IPS DF 6.9 (cell line): Measurements from ENCODE around the gene PTPRN2.

Experiments
- DNase-seq: peaks from one replicate; pipeline ENCODE4 v3.0.0-alpha.2; 2013; ENCODE audit warnings: low read depth, low spot score
- H3K27ac ChIP-seq: one replicate; pipeline ENCODE4 v1.5.1; 2013; ENCODE audit warnings: low read length, control low read depth
- H3K27me3 ChIP-seq: 2 replicates; pipeline ENCODE4 v1.6.1; 2013; ENCODE audit warnings: mild to moderate bottlenecking, low read length; ENCODE audit not compliant: control insufficient read depth, insufficient read depth
- H3K36me3 ChIP-seq: 2 replicates; pipeline ENCODE4 v1.6.1; 2013; ENCODE audit warnings: low read length; ENCODE audit not compliant: control insufficient read depth, insufficient read depth
- H3K4me1 ChIP-seq: 2 replicates; pipeline ENCODE4 v1.6.1; 2013; ENCODE audit warnings: low read length; ENCODE audit not compliant: control insufficient read depth, insufficient read depth
- H3K4me3 ChIP-seq: 2 replicates; pipeline ENCODE4 v1.5.1; 2013; ENCODE audit warnings: mild to moderate bottlenecking, low read length
- H3K9me3 ChIP-seq: 2 replicates; pipeline ENCODE4 v1.6.1; 2013; ENCODE audit warnings: low read length, inconsistent platforms; ENCODE audit not compliant: control insufficient read depth, insufficient read depth
- WGBS: extraction: QIAGEN DNeasy Blood & Tissue Kit; methylation state at CpG from one replicate; pipeline ENCODE4 v1.1.7; 2013; ENCODE audit warnings: mixed read lengths, missing lambda C conversion rate; ENCODE audit not compliant: insufficient read length, insufficient coverage; 5-methylcytosine and 5-hydroxymethylcytosine counted together

The PTPRN2 gene

GRCh38 chr7:157718303-157719007 is 869.2 kb downstream of the PTPRN2 start:
- no peak for DNase-seq
- no CpG with 5 or more reads among the region's 27 CpGs for WGBS
- H3K36me3 ChIP-seq, result no peaks in the 10 kb centered on the region; the same call in 1 of the 2 replicates
- no peaks in the 10 kb centered on the region for H3K4me1 ChIP-seq
- H3K27me3 ChIP-seq, result no peaks in the 10 kb centered on the region
- no peak overlapping the region for H3K27ac ChIP-seq
- H3K9me3 ChIP-seq, result peaks cover 31% of the 10 kb centered on the region
- no peak overlapping the region for H3K4me3 ChIP-seq

GRCh38 chr7:157717211-157718174 is 870.1 kb downstream of the PTPRN2 start:
- Histone ChIP-seq H3K36me3 (no peaks in the 10 kb centered on the region; the same call in 1 of the 2 replicates), H3K27me3 (no peaks in the 10 kb centered on the region), H3K4me1 (no peaks in the 10 kb centered on the region), H3K27ac (no peak overlapping the region), H3K9me3 (peaks cover 26% of the 10 kb centered on the region), H3K4me3 (no peak overlapping the region)
- WGBS, result no CpG with 5 or more reads among the region's 31 CpGs
- DNase-seq, result no peak

- H3K36me3 ChIP-seq, result no peaks in the 10 kb centered on the region; the same call in 1 of the 2 replicates
- no peaks in the 10 kb centered on the region for H3K4me1 ChIP-seq
- WGBS, result no CpG with 5 or more reads among the region's 8 CpGs
- H3K27ac ChIP-seq, result no peak overlapping the region
- H3K9me3 ChIP-seq, result peaks cover 21% of the 10 kb centered on the region
- no peak overlapping the region for H3K4me3 ChIP-seq
- no peaks in the 10 kb centered on the region for H3K27me3 ChIP-seq
- DNase-seq, result no peak
These were observed 871.7 kb downstream of the PTPRN2 start for GRCh38 chr7:157715938-157716280.

- Histone ChIP-seq H3K27me3 (no peaks in the 10 kb centered on the region), H3K4me3 (no peak overlapping the region), H3K4me1 (no peaks in the 10 kb centered on the region), H3K9me3 (peaks cover 21% of the 10 kb centered on the region), H3K27ac (no peak overlapping the region), H3K36me3 (no peaks in the 10 kb centered on the region; the same call in 1 of the 2 replicates)
- no peak for DNase-seq
- WGBS, result no CpG with 5 or more reads among the region's 25 CpGs
These were observed 872.3 kb downstream of the PTPRN2 start for GRCh38 chr7:157715071-157715937.

- WGBS, result no CpG with 5 or more reads among the region's 29 CpGs
- no peak overlapping the region for H3K4me3 ChIP-seq
- no peak overlapping the region for H3K27ac ChIP-seq
- no peak for DNase-seq
- no peaks in the 10 kb centered on the region for H3K27me3 ChIP-seq
- H3K4me1 ChIP-seq, result no peaks in the 10 kb centered on the region
- H3K9me3 ChIP-seq, result peaks cover 25% of the 10 kb centered on the region
- H3K36me3 ChIP-seq, result no peaks in the 10 kb centered on the region; the same call in 1 of the 2 replicates
These were observed 873.2 kb downstream of the PTPRN2 start for GRCh38 chr7:157714166-157715070.

GRCh38 chr7:157713591-157713990 is 874.0 kb downstream of the PTPRN2 start:
- no peaks in the 10 kb centered on the region for H3K27me3 ChIP-seq
- H3K4me1 ChIP-seq, result no peaks in the 10 kb centered on the region
- no peak for DNase-seq
- WGBS, result no CpG with 5 or more reads among the region's 16 CpGs
- peaks cover 25% of the 10 kb centered on the region for H3K9me3 ChIP-seq
- H3K4me3 ChIP-seq, result no peak overlapping the region
- no peak overlapping the region for H3K27ac ChIP-seq
- H3K36me3 ChIP-seq, result no peaks in the 10 kb centered on the region; the same call in 1 of the 2 replicates

- H3K27ac ChIP-seq, result no peak overlapping the region
- H3K36me3 ChIP-seq, result no peaks in the 10 kb centered on the region; the same call in 1 of the 2 replicates
- H3K27me3 ChIP-seq, result no peaks in the 10 kb centered on the region
- peaks cover 31% of the 10 kb centered on the region for H3K9me3 ChIP-seq
- H3K4me1 ChIP-seq, result no peaks in the 10 kb centered on the region
- no peak for DNase-seq
- H3K4me3 ChIP-seq, result no peak overlapping the region
- no CpG with 5 or more reads among the region's 15 CpGs for WGBS
These were observed 874.9 kb downstream of the PTPRN2 start for GRCh38 chr7:157712666-157713235.

GRCh38 chr7:157711353-157711888 is 876.2 kb downstream of the PTPRN2 start:
- H3K4me3 ChIP-seq, result no peak overlapping the region
- no peak for DNase-seq
- no peak overlapping the region for H3K27ac ChIP-seq
- H3K4me1 ChIP-seq, result no peaks in the 10 kb centered on the region
- no peaks in the 10 kb centered on the region for H3K36me3 ChIP-seq
- no CpG with 5 or more reads among the region's 27 CpGs for WGBS
- peaks cover 28% of the 10 kb centered on the region for H3K9me3 ChIP-seq
- no peaks in the 10 kb centered on the region for H3K27me3 ChIP-seq

GRCh38 chr7:157710396-157710795 is 877.2 kb downstream of the PTPRN2 start:
- Histone ChIP-seq H3K4me3 (no peak overlapping the region), H3K4me1 (no peaks in the 10 kb centered on the region), H3K9me3 (peaks cover 28% of the 10 kb centered on the region), H3K27ac (no peak overlapping the region), H3K27me3 (no peaks in the 10 kb centered on the region), H3K36me3 (no peaks in the 10 kb centered on the region)
- no CpG with 5 or more reads among the region's 14 CpGs for WGBS
- no peak for DNase-seq
